ENCODE data around the gene POGLUT3.

GRCh38 chr11:108511851-108512474 lies 13.8 kb upstream of the POGLUT3 start:
- TF ChIP-seq CTCF (IDR thresholded peaks at IDR 0.05) (no peak), POLR2AphosphoS5 (IDR thresholded peaks at IDR 0.05) (no peak)

All from gastroesophageal sphincter (tissue), 3 donors.